Esophagus squamous epithelium (tissue), 4 donors: Measurements from ENCODE around the gene TMEM179B.

ENCODE experiments used
- CTCF ChIP-seq, 6 experiments: fragments of 450-650 bp in 4 of 6; fragments of 200-600 bp in 2 of 6; sonication (generic) in 2 of 6; IDR thresholded peaks; one replicate each; pipeline ENCODE4 v1.5.1; 2016 to 2019; ENCODE audit warnings: antibody characterized with exemption in 6 of 6, mild to moderate bottlenecking in 4 of 6, moderate library complexity in 4 of 6
- POLR2A ChIP-seq, 4 donors: fragments of 450-650 bp; IDR thresholded peaks; one replicate each; pipeline ENCODE4 v1.6.1; 2017; ENCODE audit warnings: antibody characterized with exemption in 4 of 4, mild to moderate bottlenecking in 4 of 4, moderate library complexity in 3 of 4

DNA sequence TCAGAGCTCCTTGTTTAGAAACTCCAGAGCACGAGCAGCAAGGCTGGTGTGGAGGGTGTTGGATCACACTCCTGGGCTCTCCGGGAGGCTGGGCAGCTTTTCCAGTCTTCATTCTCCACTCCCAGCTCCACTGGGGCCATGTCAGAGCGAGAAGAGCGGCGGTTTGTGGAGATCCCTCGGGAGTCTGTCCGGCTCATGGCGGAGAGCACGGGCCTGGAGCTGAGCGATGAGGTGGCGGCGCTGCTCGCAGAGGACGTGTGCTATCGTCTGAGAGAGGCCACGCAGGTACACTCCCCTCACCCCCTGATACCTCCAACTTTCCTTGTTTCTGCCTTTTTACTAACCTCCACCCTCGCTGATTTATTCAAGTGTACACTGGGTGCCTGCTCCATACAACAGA is 11.6 kb upstream of the TMEM179B start:
- no peak for TF ChIP-seq CTCF (IDR thresholded peaks at IDR 0.05)
- TF ChIP-seq POLR2A (IDR thresholded peaks at IDR 0.05): no peak
